Stimulated activated CD8-positive, alpha-beta memory T cell treated with anti-CD3 and anti-CD28 coated beads, Interleukin-15, amount 100 ng/mL, for 1 hour (primary cell): ENCODE results near the gene PDLIM4.
A peak's percentile ranks its signal among the peaks of the same experiment; 100 is the strongest.

Experiments
- DNase-seq: peaks from one replicate; pipeline ENCODE4 v3.0.0-alpha.2; 2020; ENCODE audit warnings: low read depth

The PDLIM4 gene

GRCh38 chr5:132227485-132228240 is 29.8 kb upstream of the PDLIM4 start, which contains the start of gene P4HA2:
P4HA2 (minus strand) TSS chr5:132227853; CDS start chr5:132218626, 9,227 bp downstream.
- no peak for DNase-seq

DNA sequence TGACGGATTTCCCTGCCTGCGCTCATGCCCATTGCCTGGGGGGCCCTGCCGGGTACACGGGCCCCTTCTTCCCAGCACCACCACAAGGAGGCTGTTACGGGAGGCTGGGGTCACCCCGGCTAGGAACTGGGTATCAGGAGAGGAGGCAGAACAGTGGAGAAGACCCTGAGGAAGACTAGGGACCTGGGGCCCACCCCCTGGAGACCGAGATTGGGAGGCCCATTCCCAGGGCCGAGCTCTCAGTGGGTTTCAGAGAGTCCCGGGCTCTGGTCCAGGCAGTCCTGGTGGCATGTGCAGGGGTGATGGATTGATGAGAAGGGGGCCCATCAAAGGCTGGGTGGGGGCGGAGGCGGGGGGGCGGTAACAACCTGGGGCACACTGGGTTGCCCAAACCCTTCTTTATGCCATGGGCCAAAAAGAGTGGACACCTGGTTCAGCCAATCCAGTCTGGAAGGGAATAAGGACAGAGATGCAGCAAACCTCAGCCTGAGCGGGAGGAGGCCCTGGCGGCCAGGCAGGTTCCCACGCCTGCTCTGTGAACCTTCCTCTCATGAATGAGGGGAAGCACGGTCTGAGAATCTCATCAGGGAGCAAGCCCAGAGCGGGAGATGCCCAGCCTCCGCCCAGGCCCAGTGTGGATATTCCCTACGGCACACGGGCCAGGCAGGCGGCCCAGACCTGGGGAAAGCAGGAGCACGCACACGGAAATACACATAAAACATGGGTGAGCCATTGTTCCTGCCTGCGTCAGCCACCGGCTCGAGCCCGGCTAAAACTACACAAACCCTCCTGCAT is 29.1 kb upstream of the PDLIM4 start:
- DNase-seq = no peak

DNA sequence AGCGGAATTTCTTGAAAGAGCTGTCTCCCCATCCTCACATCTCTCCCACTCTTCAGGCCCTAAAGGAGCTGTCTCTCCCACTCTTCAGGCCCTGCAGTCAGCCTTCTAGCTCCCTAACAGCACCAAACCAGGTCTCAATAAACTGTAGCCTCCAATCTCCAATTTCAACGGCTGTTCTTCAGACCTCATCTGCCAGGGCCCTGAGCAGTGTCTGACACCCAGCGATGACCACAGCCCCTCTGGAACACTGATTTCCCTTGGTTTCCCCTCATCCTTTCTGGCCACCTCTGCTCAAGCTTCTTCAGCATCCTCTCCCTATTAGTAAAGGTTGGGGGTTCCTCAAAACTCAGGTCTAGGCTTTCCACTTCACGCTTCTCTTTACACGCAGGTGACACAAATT is 28.3 kb upstream of the PDLIM4 start:
- no peak for DNase-seq

- no peak for DNase-seq
These were observed 26.6 kb upstream of the PDLIM4 start for GRCh38 chr5:132230871-132231270.

DNA sequence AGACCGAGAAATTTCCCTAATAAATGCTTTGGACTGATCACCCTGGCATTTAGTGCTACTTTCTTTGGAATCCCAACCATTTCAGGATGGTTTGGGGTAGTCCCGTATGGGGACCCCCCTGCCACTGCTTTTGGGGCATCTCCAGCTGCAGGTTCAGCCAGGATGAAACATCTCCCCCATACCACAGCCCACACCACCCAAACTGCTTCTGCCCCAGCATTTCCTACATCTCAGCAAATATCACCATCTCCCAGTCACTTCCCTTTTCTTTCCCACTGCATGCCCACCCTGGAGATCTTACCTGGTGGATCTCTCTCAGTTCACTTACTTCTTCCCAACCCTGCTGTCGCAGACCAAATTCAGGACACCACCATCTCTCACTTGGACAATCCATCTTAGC is 25.0 kb upstream of the PDLIM4 start:
- DNase-seq = no peak

- no peak for DNase-seq
These were observed 24.4 kb upstream of the PDLIM4 start for GRCh38 chr5:132233081-132233480.

DNA sequence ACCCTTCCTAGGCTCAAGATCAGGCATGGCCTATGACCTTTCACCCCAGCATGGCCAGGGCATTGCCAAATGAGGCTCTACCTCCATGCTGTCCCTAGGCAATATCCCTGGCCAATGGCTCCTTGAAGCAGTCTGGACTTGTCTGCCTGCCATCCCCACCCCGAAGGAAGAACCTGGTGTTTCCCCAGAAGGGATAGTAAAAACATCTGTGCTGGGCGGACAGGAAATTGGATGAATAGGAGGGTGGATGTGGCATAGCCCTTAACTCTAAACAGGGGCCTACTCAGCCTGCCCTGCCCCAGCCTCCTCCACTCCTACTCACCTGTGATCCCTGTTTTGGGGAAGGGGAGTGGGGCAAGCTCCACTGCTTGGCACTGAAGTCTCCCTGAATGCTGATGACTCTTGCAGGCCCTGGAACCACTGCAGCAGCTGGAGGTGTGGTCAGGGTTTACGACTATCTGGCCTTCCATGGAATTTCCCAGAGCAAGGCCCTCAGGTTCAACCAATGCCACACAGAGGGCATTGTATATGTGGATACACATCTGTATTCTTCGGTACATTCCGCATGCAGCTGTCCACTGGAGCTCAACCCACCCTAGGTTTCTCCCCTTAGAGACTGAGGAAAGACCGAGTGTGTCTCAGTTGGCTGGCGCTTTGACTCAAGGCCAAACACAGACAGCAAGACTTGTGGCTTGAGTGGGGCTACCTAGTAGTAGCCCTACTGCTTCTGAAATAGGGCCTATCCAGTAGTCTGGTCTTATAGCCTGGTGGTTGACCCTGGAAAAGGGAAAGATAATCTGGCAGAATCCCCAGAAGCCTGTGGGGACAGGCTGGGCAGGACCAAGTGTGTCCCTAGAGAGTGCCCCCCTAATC is 23.4 kb upstream of the PDLIM4 start:
- DNase-seq = no peak

DNA sequence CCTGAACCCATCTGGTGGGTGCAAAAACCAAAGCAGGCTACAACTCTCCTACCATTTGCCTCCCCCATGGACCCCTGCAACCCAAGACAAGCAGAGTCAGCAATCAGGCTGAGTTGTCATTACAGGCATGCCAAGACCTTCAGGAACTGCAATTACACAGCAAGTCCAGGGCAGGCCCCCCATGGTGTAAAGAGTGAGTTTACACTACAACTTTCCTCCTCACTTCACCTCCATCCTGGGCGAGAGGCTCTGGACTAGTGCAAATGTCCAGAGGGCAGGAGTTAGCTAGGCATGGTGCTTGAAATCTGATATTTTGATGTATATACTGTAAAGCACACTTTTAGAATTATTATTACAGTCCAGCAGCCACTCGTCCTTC is 22.8 kb upstream of the PDLIM4 start:
- DNase-seq = no peak

DNA sequence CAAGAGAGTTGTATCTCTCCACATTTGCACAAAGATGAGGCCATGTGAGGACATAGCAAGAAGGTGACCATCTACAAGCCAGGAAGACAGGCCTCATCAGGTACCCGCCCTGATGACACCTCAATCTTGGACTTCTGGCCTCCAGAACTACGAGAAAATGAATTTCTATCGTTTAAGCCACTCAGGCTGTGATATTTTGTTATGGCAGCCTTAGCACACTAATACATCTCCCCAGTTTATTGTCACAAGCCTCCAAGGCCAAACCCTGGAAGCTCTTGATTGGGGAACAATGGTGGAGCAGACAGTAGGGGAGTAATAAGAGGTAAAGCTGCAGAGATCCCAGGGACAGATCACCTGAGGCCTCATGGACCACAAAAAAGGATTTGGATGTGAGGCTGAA is 22.2 kb upstream of the PDLIM4 start:
- DNase-seq = no peak

DNA sequence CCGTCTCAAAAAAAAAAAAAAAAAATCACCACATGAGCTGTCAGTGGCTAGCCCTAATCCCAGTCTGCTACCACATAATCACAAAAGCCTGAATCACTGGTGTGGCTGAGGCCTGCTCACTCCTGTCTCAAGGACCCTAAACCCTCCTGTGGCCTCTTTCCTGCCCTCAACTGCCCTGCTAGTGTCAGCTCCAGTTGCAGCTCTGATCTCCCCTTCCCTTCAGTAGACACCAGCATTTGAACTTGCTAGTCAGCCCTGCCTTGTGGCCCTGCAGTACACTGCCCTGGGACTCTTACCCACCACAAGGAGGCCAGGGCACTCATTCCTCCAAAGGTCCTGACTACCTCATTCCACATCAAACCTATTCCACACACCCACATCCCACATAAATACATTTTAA is 20.4 kb upstream of the PDLIM4 start:
- no peak for DNase-seq

DNA sequence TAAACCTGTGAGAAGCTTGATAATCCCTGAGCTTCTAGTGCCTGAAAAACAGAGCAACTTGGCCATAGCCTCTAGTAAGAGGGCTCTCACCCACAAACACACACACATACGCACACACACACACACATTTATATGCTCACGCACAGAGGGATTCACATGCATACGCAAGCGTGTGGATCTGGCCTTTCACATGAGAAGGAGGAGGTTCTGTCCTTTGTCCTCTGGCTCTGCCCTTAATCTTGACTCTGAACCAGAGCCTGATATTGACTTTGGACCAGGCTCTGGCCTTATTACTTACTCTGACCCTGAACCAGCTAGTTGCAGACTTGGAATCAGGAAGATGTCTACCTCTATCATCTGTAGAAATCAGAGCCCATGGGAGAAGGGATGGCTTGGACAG is 19.8 kb upstream of the PDLIM4 start:
- no peak for DNase-seq

DNA sequence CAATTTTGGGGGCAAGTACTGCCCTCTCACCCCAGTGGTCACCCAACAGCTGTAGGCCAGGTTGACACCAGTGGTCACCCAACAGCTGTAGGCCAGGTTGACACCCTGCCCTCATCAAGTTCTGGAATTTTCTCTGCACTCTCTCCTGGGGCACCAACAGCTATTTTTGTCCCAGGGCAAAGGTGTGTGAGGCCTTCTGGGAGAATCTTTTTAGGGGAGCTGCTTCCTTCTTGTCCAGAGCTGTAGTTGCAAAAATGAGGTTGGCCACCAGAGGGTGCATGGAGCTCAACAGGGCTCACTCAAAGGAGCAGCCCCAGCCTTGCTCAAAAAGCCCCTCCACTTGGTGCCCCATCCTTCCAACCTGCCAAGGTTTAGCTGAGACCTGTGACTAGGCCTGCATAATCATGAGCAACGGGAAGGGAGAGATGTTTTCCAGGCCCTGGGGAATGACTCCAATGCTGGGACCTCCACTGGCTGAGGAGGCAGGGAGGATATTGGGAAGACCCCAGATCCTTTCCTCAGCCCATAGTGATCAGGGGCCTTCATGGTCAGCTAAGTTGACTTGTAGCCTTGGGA is 19.2 kb upstream of the PDLIM4 start:
- DNase-seq = peak; percentile 73

GRCh38 chr5:132238901-132239500 is 18.5 kb upstream of the PDLIM4 start:
- no peak for DNase-seq

GRCh38 chr5:132239776-132240175 is 17.7 kb upstream of the PDLIM4 start:
- no peak for DNase-seq

DNA sequence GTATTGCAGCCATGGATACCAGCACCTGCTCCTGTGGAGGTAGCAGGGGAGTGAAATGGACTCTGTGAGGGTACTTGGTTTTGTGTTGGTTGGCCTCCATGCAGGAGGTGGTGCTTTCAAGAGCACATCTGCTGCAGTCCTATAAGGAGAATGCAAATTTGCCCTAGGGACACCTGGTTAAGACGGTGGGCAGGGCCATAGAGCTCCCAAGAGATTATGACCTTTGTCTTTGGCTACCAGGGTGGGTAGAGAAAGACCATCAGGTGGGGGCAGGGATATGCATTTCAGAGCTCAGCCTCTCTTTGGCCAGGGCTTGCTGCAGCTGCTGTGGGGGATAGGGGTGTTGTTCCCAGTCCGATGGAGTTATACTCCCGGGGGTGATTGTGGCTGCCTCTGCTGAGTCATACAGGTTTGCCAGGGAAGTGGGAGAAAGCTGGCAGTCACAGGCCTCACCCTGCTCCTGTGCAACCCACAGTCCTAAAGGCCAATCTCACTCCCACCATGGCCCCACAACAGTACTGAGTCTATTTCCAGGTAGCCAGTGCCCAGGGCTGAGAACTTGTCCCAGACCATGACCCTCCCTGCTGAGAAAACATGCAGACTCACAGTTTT is 14.0 kb upstream of the PDLIM4 start:
- no peak for DNase-seq

DNA sequence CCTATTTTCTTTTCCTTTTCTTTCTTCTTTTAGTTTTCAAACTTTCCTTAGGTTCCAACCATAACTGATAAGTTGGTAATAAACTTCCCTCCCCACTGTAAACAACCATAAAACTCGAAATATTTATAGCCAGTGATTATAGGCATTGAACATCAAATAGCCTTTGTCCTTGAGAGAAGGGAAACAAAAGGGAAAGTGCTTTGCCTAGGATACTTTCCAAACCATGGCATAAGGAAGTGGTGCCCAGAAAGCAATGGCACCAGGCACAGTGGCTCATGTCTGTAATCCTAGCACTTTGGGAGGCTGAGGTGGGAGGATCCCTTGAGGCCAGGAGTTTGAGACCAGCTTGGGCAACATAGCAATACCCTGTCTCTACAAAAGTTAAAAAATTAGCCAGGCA is 11.9 kb upstream of the PDLIM4 start:
- no peak for DNase-seq

DNA sequence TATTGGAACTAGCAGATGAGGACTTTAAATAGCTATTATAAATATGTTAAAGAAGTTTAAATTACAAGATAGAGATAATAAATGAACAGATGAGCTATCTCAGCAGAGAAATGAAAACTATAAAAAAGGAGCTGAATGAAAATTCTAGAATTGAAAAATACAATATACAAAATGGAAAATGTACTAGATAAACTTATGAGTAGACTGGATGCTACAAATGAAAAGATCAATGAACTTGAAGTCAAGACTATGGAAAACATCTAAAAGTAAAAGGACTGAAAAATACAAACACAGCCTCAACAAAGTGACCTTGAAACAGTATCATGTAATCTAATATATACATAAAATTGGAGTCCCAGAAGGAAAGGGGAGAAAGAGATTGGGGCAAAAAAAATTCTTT is 10.7 kb upstream of the PDLIM4 start:
- DNase-seq = no peak

- DNase-seq = no peak
These were observed 6.9 kb upstream of the PDLIM4 start for GRCh38 chr5:132250547-132250946.

DNA sequence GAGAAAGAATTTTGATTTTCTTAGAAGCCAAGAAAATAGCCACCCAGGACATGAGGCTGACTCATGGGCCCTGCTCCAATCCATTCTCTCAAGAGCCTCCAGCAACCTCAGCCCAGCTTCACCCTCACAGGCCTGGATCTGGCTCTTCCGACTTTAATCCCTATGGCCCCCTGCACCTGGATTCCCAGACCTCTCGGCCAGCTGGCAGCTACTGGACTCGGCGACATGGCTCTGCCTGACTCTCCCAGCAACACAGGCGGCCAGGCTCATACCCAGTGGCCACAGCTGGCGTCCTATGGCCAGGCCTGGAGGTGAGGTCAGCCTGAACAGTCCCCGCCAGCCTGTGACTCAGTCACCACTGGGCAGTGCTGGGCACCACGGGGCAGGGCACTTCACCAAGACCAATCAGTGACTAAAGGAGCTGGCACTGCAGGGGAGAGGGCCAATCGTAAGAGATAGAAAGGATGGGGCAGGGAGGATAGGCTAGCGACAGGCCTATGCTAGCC is 6.2 kb upstream of the PDLIM4 start:
- DNase-seq = no peak

DNA sequence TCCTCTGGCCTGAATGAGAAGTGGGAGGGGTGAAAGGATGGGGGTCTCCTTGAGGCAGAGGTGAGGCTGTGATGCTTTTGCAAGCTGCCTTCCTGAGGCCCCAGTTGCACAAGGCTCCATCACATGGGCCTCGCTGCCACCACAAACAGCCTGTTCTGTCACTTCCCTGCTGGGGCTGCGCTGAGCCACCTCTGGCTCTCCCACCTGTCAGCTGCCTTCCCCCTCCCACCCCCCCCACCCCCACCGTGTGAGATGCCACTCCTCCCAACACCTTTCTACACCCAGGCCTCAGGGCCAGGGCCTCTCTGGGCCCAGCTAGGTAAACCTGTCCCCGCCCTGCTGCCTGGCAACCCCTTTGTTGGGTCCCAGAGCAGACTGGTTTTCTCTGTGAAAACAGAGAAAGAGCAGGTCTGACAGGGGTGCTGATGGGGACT is 4.5 kb upstream of the PDLIM4 start:
- no peak for DNase-seq
